GM18508 (cell line): Measurements from ENCODE around the gene CPNE9.

Source experiments
- ATAC-seq: cut with Tn5 transposase; IDR thresholded peaks from one replicate; pipeline ENCODE4 v1.9.1; 2021; ENCODE audit warnings: moderate number of reproducible peaks; ENCODE audit not compliant: insufficient read depth, unreplicated experiment

CPNE9 gene, protein sequence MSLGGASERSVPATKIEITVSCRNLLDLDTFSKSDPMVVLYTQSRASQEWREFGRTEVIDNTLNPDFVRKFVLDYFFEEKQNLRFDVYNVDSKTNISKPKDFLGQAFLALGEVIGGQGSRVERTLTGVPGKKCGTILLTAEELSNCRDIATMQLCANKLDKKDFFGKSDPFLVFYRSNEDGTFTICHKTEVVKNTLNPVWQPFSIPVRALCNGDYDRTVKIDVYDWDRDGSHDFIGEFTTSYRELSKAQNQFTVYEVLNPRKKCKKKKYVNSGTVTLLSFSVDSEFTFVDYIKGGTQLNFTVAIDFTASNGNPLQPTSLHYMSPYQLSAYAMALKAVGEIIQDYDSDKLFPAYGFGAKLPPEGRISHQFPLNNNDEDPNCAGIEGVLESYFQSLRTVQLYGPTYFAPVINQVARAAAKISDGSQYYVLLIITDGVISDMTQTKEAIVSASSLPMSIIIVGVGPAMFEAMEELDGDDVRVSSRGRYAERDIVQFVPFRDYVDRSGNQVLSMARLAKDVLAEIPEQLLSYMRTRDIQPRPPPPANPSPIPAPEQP

DNA sequence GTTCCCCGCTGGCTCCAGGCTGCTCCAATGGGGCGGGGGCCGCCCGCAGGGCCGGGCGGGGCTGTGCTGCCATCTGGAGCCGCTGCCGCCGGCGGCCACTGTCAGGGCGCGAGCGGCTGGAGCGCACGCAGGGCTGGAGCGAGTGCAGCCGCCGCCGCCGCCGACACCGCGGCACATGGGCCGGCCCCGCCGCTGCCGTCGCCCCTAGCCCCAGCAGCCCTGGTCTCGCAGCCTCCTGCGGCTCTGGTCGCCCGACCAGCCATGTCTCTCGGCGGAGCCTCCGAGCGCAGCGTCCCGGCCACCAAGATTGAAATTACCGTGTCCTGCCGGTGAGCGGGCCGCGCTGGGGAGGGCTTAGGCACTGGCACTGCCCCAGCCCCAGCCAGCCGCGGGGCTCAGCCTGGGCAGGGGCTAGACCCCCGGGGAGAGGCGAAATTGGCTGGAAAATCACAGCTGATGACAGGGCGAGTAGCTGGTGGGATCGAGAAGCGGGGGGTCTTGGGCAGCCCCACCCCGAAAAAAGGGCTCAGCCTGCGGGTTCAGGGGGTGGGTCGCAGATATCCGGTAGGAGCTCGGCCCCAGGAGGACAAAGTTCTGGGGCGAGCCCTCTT, at the start of gene CPNE9:
CPNE9 (plus strand) TSS at position 98 of the 611 bp plus-strand sequence; CDS start at position 262, 164 bp downstream.
- ATAC-seq: no peak

DNA sequence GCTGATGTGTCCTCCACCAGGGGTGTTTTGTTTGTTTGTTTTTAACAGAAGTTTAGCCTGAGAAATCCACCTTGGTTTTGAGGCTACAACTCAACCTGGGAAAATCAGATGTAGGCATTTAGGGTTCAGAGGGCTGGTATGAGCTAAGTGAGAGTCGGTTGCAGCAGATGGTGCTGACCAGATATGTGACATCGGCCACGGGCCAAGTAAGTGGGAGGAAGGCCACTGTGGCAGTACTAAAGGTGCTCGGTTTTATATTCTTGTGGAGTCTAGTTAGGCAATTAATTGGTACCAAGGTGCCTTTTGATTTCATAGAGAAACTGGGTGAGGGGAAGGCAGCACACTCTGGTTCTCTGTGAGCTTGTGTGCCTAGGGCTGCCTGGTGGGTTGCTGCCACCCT, 43.8 kb upstream of the CPNE9 start:
- no peak for ATAC-seq

DNA sequence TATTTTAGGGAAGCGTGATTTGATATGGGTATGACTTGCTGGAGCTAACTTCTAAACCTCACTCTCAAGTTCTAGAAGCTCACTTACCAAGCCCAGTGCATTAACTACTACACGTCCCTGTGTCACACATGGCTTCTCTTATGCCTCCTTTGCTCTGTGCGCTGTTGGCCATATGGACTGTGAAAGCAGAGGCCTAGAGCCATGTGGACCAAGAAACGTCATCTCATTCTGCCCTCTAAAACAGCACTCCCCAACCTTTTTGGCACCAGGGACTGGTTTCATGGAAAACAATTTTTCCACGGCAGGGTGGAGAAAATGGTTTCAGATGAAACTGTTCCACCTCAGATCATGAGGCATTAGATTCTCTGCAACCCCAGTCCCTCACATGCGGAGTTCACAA, 42.7 kb upstream of the CPNE9 start:
- ATAC-seq: no peak

DNA sequence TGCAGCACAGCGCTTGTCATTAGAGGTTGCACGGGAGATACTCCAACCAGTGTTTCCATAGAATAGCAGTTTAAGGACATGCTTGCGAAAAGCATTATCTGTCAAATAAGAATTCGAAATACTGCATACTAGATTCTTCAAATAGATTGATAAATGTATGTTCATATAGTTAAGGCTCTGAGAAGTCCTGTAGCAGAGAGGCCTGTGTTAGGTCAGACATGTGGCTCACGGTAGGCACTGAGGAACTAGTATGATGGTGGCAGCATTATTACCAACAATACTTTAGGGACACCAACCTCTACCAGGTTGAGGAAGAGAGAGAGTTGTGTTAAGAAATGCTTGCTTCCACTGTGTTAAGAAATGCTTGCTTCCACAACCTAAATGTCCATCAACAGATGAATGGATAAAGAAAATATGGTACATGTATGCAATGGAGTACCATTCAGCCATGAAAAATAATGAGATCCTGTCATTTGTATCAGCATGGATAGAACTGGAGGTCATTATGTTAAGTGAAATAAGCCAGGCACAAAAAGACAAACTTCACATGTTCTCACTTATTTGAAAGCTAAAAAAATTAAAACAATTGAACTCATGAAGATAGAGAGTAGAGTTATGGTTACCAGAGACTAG, 39.4 kb upstream of the CPNE9 start:
- ATAC-seq: no peak

DNA sequence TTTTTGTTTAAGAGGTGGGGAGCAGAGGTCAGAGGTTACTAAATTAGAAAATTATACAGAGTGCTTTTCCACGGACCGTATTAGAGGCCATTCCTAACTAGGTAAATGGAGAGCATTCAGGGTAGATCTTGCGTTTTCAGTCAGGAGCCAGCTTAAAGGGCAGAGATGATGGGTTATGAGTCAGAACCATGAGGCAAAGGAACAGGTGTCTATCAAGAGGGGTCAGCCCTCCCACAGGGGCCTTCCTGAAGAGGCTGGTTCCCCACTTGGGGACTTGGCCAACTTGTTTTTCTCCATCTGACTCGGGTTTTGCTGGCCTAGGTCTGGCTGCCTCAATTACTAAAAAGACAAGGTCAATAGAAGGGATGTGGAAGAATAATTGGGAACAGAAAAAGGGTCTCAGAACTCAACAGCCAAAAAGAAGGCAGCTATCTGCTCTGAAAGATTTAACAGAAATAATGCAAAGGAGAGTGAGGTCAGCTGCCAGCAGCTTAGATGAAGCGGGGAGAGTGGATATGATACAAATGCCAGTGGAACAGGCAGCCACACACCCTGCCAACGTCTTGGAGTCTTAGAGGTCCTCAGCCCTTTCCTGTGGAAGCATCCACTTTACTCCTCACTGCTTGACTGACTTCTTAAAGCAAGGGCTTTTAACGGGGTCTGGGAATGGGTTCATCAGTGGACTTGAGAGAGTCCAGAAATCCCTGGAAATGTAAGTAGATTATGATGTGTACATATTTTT, 36.8 kb upstream of the CPNE9 start:
- no peak for ATAC-seq

DNA sequence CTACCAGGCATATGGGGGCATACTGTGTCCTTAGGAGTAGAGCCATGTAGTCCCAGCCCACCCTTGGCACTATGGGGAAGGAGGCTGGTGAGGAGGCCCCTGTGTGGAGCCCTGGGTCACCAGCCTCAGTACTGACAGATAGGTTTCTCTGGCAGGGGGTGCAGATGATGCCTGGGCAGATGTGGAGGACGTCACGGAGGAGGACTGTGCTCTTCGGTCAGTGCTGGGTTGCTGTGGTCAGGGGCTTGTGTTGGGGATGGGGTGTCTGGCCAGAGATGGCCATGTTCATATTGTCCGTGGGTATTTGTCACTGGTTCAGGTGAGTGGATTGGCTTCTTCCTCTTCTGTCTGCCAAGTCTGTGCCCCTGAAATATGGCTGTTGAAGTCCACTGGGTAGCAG, 34.4 kb upstream of the CPNE9 start:
- no peak for ATAC-seq

DNA sequence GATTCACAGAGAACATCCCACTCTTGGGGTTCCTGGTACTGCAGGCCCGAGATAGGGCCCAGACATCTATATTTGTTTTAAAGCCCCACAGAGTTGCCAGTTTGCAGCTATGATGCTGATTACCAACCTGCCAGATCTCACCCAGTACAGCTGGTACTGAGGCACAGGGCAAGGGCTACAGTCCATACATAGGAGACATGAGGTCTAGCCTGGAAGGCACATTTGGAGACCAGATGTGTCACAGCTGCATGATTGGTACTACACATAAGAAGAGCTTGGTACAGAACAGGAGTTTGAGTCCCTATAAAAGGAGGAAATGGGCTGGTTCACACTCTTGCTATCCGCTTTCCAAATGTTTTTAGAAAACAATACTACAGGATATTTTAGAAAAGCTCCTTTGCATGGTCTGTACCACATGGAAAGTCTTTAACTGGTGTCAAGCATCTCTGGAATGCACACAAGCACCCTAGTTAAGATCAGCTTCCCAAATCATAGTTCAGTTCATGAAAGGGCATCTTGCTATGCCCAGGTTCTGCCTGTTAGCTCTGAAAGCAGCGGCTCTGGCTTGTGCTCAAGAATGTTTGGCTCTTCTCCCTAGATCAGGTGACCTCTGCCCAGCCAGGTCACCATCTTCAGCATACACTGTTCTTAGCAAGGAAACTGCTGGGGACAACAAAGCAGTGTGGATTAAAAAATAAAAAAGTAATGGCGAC, 33.8 kb upstream of the CPNE9 start:
- no peak for ATAC-seq

DNA sequence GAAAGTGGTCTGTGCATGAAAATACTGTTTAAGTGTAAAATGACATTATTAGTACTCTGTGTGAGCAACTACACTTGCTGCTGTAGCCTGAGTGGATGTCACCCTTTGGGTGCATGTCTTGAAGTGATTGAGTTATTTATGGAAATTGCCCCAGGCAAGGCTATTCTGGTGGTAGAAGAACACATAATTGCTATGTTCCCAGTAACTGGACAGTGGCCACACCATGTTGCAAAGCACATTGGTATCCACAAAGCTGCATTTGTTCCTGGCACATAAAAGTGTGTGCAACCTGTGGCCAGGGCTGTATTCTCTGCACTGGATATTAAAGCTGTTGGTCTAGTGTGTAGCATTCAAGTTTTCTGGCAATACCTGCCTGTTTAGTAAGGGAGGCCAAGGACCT, 30.6 kb upstream of the CPNE9 start:
- ATAC-seq: no peak

DNA sequence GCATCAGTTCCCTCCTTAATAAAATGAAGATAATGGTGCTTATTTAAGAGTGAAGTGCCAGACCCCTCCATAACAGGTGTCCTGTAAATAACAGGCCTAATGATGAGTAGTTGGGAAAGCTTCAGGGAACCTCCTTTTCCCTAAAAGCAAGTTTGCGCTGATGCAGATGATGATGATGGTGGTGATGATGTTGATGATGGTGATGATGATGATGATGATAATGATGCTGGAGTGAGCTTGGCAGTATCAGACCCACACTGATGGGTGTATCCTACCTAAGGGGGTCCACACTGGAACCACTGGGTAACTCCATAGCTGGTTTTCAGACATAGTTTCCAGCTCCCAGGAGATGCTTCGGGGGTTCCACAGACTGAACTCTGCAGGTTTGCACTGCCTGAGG, 29.9 kb upstream of the CPNE9 start:
- no peak for ATAC-seq

DNA sequence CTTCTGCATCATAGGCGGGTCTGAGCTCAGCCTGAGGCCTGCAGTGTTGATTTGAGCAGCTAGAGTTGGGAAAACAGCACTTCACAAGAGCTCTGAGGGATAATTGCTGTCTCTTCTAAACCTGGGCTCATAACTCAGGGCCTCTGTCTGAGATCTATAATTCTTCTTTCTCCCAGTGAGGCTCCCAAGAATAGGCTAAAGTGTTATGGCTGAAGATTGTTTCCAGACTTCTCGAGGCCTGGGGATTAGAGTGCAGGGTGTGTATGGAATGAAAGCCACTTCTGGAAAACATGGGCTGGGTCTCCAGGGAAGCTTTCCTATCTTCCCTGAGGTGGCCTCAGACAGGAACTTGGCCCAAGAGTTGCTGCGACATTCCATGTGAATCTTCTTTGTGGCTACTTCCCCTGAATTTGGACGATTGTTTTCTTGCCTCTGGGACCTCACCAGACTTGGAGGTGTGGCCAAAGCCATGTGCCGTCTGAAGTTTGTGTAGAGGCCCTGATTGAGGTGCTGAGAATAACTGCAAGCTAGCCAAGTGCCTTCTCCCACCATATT, 27.8 kb upstream of the CPNE9 start:
- ATAC-seq: no peak

DNA sequence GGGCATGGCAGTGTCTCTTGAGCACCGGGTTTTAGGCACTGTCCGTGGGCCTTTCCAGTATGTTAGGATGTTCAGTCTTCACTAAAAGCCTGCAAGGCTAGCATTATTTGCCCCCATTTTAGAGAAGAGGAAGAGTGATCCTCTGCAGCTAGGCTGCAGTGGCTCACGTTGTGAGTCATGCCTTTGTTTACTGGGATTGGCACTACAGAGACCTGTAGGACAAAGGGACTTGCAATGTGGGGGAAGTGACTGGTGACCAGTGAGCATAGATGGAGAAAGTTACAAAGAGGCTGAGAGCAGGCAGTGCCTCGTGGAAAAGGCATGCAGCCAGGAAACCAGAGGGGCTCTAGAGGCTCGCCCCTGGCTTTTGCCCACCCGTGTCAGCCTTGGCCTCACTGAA, 26.8 kb upstream of the CPNE9 start:
- ATAC-seq: no peak

DNA sequence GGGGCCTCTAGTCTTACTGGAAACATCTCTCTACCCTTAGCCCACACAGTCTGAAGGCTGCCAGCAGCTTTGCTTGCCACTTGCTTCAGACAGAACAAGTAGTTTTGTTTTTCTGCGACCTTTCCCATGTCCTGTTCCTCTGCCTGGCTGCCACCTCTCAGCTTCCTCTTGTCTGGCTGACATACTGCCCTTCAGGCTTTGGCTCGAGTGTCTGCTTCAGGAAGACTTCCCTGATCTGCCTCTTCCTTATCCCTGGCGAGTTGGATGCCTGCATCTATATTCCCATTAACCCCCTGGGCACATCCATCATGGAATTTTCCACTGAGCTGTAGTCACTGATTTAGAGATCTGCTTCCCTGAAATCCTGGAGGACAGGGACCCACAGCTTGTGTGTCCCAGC, 25.1 kb upstream of the CPNE9 start:
- no peak for ATAC-seq

DNA sequence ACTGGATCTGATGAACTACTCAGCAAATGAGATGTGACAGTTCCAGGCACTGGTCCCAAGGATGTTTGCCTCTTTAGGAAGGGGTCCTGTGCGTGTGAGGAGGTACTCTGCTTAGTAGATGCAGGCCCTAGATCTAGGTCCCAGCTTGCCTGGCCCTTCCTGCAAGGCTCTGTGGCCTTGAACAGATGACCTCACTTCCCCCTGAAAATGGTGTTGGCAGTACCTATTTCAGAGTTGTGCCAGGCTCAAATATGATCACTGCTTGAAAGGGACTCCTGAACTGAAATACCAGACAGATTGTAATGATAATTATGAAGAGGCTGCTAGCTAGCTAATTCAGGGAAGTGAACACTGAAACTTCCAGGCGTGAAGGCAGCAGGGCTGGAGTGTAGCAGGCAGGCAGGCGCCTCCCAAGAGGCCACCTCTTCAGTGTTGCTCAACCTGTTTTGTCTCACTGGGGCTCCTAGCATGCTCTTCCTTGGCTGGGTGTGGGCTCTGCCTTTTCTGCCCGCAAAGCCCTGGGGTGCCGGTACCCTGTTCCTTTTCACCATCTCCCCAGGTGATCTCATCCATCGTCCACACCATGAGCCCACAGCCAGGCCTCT, 24.1 kb upstream of the CPNE9 start:
- ATAC-seq: no peak

DNA sequence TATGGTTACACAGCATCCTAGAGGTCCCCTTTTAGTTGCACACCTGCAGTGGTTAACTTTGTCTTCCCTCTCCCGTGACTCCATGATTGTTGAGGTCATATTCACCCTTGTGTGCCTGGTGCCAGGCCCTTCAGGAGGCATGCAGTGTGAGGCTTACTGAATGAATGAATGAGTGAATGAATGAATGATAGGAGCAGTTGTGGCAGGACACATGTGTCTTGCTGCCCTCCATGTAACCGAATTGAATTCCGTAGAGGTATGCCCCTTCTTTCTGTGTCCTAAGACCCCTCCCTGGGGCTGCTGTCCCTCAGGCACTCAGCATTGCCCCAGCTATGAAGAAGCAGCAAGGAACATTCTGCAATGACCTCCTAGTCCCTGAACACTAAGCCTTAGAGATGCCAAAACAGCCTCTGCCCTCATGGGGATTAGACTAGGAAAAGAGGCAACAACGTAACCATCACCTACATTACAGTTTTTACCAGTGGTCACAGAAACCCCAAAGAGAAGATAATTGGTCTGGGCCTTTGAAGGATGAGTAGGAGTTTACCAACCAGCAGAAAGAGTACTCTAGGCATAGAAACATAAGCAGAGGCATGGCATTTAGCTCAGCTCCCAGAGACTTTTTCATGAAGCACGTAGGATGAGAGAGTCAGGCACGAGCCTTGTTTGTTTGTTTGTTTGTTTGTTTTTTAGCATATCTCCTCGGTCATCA, 22.5 kb upstream of the CPNE9 start:
- no peak for ATAC-seq

DNA sequence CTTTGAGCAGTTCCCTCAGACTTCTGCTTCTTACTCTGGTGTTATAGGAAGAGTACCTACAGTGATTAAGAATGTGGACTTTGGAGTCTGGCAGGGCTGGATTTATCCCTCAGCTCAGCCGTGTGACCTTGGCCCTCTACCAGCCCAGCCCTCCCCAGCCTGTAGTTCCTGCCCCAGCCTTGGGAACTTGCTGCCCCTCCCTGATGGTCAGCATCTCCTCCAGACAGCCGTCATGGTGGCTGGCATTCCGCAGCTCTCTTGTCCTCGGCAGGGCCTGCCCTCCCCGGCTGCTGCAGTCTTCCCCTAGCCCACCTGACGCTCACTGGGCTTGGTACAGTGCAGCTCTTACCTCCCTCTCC, 21.9 kb upstream of the CPNE9 start:
- no peak for ATAC-seq

DNA sequence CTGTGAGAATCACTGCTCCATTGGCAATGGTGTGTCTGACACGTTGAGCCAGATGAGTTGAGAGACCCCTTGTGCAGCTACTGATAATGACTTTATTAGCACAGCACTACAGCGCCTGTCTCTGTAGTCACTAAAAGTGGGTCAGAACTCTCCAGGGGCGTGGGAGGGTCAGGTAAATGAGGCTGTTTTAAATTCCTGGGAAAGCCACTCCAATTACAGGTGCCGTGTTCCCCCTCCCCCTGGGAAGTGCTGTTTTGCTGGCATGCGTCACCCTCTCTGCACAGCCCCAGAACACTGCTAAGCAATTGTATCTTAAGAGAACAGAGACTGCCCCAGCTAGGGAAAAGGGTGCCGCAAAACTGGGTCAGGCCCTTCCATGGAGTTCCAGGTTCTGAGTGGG, 21.5 kb upstream of the CPNE9 start:
- ATAC-seq: no peak

DNA sequence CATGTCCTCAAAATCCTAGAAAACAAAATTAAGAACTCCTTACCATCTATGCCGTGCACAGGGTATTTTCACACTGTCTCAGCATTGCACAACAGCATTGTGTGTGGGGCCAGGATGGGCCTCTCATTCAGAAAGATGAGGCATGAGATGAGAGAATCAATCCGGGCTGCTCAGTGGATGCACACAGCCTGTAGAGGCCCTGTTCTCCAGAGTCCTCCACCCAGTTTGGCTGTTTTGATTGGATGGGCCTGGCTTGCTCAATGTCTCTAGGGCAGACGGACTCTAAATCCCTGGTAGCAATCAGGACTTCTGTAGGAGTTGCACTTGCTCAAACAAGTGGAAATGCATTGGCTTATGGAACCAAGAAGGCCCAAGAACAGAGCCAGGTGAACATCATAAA, 20.2 kb upstream of the CPNE9 start:
- no peak for ATAC-seq

DNA sequence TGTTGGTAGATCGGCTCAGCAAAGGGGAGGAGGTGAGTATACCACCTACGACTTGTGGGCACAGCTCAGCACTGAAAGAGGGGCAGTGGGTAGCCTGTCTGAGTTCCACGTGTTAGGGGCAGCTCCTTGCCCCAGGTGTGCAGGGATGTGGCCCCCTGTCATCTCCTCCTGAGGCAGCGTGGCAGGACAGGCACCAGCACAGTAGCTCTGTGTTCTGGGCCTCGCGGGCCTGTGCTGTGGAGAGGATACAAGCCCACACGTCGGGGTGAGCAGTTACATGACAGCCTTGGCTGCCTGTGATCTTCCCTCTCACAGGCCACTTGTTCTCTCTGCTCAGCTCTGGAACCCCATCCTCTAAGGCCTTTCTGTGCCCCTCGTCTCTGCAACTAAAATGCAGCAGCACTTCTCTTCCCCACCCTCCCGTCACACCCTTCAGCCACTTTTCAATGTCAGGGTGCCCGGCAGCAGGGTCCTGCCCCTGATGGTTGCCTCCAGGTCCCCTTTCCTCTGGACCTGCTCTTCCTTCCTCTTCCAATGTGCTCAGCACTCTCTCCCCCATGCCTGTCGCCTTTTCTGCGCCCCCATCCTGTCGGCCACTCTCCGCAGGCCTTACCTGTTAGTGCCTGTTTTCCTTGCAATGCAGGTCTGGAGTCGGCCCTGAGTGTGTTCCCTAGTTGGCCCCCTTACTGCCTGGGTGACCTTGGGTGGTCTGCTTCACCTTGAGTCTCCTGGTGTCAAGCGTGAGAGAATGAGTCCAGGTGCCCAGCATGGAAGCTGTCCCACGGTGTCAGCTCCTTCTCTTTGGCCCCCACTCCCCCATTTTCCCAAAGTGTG, 18.2 kb upstream of the CPNE9 start:
- no peak for ATAC-seq
